PC-9 (cell line): ENCODE data around the gene SLC10A2.

Experiments used
- EZH2 ChIP-seq: fragments of 200-600 bp; sonication (generic); IDR thresholded peaks from 2 replicates; pipeline ENCODE4 v1.8.0; 2017; ENCODE audit warnings: antibody characterized with exemption, low read depth
- TF ChIP-seq, protein P1 (sequence below): fragments of 200-600 bp; sonication (generic); conservative IDR thresholded peaks from 2 replicates; pipeline ENCODE4 v1.6.1; 2017; ENCODE audit warnings: mixed run types, antibody characterized with exemption, mild to moderate bottlenecking, moderate library complexity

DNA sequence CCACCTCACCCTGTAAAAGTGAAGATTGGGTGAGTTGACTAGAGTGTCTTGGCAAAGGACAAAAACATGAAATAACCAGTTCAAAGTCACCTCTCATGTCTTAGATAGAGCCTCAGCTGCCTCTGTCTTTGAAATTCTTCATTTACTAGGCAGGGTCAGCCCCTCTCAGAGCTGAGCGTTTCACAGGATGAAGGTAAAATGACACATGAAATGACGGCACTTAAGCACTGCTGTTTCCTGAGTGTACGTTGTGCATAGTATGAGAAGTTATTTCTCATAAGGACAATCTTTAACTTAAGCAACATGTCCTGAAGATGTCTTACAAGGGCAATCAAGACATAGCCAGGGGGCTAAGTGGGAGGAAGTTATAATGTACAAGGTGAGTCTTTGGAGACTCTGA, 32.3 kb upstream of the SLC10A2 start:
- no peak for TF ChIP-seq EZH2
- TF ChIP-seq, protein P1, sequence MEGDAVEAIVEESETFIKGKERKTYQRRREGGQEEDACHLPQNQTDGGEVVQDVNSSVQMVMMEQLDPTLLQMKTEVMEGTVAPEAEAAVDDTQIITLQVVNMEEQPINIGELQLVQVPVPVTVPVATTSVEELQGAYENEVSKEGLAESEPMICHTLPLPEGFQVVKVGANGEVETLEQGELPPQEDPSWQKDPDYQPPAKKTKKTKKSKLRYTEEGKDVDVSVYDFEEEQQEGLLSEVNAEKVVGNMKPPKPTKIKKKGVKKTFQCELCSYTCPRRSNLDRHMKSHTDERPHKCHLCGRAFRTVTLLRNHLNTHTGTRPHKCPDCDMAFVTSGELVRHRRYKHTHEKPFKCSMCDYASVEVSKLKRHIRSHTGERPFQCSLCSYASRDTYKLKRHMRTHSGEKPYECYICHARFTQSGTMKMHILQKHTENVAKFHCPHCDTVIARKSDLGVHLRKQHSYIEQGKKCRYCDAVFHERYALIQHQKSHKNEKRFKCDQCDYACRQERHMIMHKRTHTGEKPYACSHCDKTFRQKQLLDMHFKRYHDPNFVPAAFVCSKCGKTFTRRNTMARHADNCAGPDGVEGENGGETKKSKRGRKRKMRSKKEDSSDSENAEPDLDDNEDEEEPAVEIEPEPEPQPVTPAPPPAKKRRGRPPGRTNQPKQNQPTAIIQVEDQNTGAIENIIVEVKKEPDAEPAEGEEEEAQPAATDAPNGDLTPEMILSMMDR = no peak
